ENCODE data around the gene ZNF722.
A peak's percentile ranks its signal among the peaks of the same experiment; 100 is the strongest.
"Not testable (repeated sequence)": the region's sequence is repeated elsewhere in the genome, so short reads cannot be mapped to it uniquely, and the experiment has no call there.

ZNF722 gene

DNA sequence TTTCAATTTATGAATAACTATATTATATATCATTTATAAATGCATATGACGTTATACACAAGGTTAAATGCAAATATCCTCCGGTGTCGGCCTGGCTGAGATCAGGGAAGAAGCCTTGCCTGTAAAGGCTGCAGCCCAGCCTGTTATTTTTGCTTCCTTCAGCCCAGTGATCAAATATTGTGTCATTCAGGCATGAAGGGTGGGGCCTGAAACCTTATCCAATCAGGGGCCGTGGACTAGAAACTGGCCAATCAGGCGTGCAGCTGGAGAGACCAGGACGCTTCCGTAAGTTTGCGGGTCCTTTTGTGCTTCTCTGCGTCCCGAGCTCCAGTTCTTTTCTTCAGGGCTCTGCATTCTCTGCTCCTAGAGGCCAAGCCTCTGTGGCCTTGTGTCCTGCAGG, at the start of gene ZNF722:
Gene ZNF722, plus strand, starts transcription at position 301 of the 400 bp plus-strand sequence. CDS start 113 bp downstream, outside the sequence.
- Histone ChIP-seq H3K9me3 (ENCODE audit: control insufficient read depth, low read length) (peaks cover 36% of the 10 kb centered on the region), H3K4me1 (ENCODE audit: control insufficient read depth, insufficient read depth, low read length) (no peaks in the 10 kb centered on the region), H3K36me3 (ENCODE audit: control insufficient read depth, insufficient read depth, low read length, severe bottlenecking) (no peaks in the 10 kb centered on the region), H3K4me3 (ENCODE audit: low read length) (no peak within 1 kb of the TSS), H3K27me3 (replicated peaks; ENCODE audit: control insufficient read depth, insufficient read depth, low read length) (no peaks in the 10 kb centered on the region), H3K9ac (ENCODE audit: low read length) (no peak within 1 kb of the TSS)
- DNase-seq (ENCODE audit: low read depth) = no peak

GRCh38 chr7:63953181-63953580, 45.5 kb upstream of the ZNF722 start:
- DNase-seq (ENCODE audit: low read depth) = no peak
- peaks cover 33% of the 10 kb centered on the region for H3K9me3 ChIP-seq (ENCODE audit: control insufficient read depth, low read length)
- no peaks in the 10 kb centered on the region for H3K36me3 ChIP-seq (ENCODE audit: control insufficient read depth, insufficient read depth, low read length, severe bottlenecking)
- H3K9ac ChIP-seq (ENCODE audit: low read length) = no peak overlapping the region
- no peaks in the 10 kb centered on the region for H3K27me3 ChIP-seq (replicated peaks; ENCODE audit: control insufficient read depth, insufficient read depth, low read length)
- no peak overlapping the region for H3K4me3 ChIP-seq (ENCODE audit: low read length)
- no peaks in the 10 kb centered on the region for H3K4me1 ChIP-seq (ENCODE audit: control insufficient read depth, insufficient read depth, low read length)

GRCh38 chr7:63968629-63969028, 30.0 kb upstream of the ZNF722 start:
- H3K27me3 ChIP-seq (replicated peaks; ENCODE audit: control insufficient read depth, insufficient read depth, low read length) = no peaks in the 10 kb centered on the region
- H3K4me1 ChIP-seq (ENCODE audit: control insufficient read depth, insufficient read depth, low read length) = no peaks in the 10 kb centered on the region
- DNase-seq (ENCODE audit: low read depth) = no peak
- no peak overlapping the region for H3K4me3 ChIP-seq (ENCODE audit: low read length)
- H3K36me3 ChIP-seq (ENCODE audit: control insufficient read depth, insufficient read depth, low read length, severe bottlenecking) = no peaks in the 10 kb centered on the region
- peaks cover 23% of the 10 kb centered on the region for H3K9me3 ChIP-seq (ENCODE audit: control insufficient read depth, low read length)
- no peak overlapping the region for H3K9ac ChIP-seq (ENCODE audit: low read length)

GRCh38 chr7:64015496-64015895, 16.8 kb downstream of the ZNF722 start:
- H3K36me3 ChIP-seq (ENCODE audit: control insufficient read depth, insufficient read depth, low read length, severe bottlenecking); DNase-seq (ENCODE audit: low read depth); H3K4me1 ChIP-seq (ENCODE audit: control insufficient read depth, insufficient read depth, low read length); H3K27me3 ChIP-seq (replicated peaks; ENCODE audit: control insufficient read depth, insufficient read depth, low read length); H3K9ac ChIP-seq (ENCODE audit: low read length): not testable (repeated sequence)
- Histone ChIP-seq H3K9me3 (ENCODE audit: control insufficient read depth, low read length) (peaks cover 55% of the 10 kb centered on the region), H3K4me3 (ENCODE audit: low read length) (peak overlapping the region; percentile 23)

- H3K36me3 ChIP-seq (ENCODE audit: control insufficient read depth, insufficient read depth, low read length, severe bottlenecking) = no peaks in the 10 kb centered on the region
- H3K9me3 ChIP-seq (ENCODE audit: control insufficient read depth, low read length) = peaks cover 54% of the 10 kb centered on the region
- no peak overlapping the region for H3K4me3 ChIP-seq (ENCODE audit: low read length)
- H3K27me3 ChIP-seq (replicated peaks; ENCODE audit: control insufficient read depth, insufficient read depth, low read length) = no peaks in the 10 kb centered on the region
- DNase-seq (ENCODE audit: low read depth) = no peak
- H3K4me1 ChIP-seq (ENCODE audit: control insufficient read depth, insufficient read depth, low read length) = no peaks in the 10 kb centered on the region
- H3K9ac ChIP-seq (ENCODE audit: low read length) = no peak overlapping the region
Observed at GRCh38 chr7:64035388-64035787, 36.7 kb downstream of the ZNF722 start.

DNA sequence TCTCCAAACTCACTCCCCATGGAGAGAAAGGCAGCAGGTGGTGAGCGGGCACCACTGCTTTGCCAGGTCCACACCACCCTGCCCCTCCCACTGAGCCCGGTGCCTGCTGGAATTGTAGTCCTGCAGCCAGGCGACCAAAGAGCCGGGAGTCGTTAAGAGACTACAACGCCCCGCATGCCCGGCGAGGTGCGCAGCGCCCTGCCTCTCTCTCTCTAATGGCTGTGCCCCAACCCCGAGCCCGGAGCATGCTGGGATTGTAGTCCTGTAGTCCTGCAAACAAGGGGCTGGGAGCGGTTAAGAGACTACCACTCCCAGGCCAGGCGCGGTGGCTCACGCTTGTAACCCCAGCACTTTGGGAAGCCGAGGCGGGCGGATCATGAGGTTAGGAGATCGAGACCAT, 38.4 kb downstream of the ZNF722 start:
- no peaks in the 10 kb centered on the region for H3K36me3 ChIP-seq (ENCODE audit: control insufficient read depth, insufficient read depth, low read length, severe bottlenecking)
- H3K4me1 ChIP-seq (ENCODE audit: control insufficient read depth, insufficient read depth, low read length) = no peaks in the 10 kb centered on the region
- H3K4me3 ChIP-seq (ENCODE audit: low read length) = no peak overlapping the region
- H3K9ac ChIP-seq (ENCODE audit: low read length) = no peak overlapping the region
- no peak for DNase-seq (ENCODE audit: low read depth)
- peaks cover 57% of the 10 kb centered on the region for H3K9me3 ChIP-seq (ENCODE audit: control insufficient read depth, low read length)
- no peaks in the 10 kb centered on the region for H3K27me3 ChIP-seq (replicated peaks; ENCODE audit: control insufficient read depth, insufficient read depth, low read length)

DNA sequence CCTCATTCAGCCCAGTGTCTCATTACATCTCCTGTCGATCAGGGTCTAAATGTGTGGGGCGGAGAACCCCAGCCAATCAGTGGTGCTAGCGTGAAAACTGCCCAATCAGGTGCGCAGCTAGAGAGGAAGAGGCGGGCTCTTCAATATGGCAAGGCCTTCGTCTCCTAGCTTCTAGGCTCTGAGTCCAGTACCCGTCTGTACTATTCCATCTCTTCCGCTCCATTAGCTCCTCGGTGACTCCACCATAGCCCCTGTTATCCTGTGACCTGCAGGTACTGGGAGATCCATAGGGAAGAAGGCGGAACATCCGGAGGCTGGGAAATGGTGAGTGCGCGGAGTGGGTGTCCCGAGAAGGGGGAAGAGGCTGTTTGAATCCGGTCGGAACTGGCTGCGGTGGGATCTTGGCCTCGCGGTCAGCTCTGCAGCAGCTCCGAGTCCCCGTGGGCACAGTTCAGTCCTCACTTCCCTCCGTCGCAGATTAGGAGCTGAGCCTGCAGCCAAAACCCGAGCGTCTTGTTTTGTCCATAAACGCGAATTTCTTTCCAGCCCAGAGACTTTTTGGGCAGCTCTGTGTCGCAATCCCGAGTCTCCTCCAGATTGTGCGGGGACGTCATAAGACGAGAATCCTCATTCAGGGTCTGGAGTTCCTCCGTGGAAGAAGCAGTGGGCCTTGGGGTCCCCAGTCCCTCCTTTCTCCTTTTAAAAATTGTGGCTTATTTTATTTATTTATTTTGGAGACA, 46.8 kb downstream of the ZNF722 start, which contains the start of gene ZNF727:
Gene ZNF727, plus strand, starts transcription at position 134 of the 740 bp plus-strand sequence. Its CDS starts 188 bp downstream, at position 322.
- no peak for DNase-seq (ENCODE audit: low read depth)
- H3K9me3 ChIP-seq (ENCODE audit: control insufficient read depth, low read length) = peaks cover 33% of the 10 kb centered on the region
- peak within 1 kb of the TSS; percentile 63 for H3K4me3 ChIP-seq (ENCODE audit: low read length)
- no peaks in the 10 kb centered on the region for H3K36me3 ChIP-seq (ENCODE audit: control insufficient read depth, insufficient read depth, low read length, severe bottlenecking)
- no peaks in the 10 kb centered on the region for H3K4me1 ChIP-seq (ENCODE audit: control insufficient read depth, insufficient read depth, low read length)
- no peaks in the 10 kb centered on the region for H3K27me3 ChIP-seq (replicated peaks; ENCODE audit: control insufficient read depth, insufficient read depth, low read length)
- peak within 1 kb of the TSS; percentile 22 for H3K9ac ChIP-seq (ENCODE audit: low read length)

DNA sequence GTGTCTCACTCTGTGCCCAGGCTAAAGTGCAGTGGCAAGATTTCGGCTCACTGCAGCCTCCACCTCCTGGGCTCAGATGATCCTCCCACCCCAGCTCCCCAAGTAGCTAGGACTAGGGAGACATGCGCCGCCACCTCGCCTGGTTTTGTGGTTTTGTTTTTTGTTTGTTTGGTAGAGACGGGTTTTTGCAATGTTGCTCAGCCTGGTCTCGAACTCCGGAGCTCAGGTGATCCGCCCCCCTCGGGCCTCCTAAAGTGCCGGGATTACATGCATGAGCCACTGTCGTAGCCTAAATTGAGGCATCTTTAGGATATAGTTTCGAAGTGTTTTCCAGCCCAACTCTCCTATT, 47.4 kb downstream of the ZNF722 start:
- Histone ChIP-seq H3K27me3 (replicated peaks; ENCODE audit: control insufficient read depth, insufficient read depth, low read length) (no peaks in the 10 kb centered on the region), H3K4me1 (ENCODE audit: control insufficient read depth, insufficient read depth, low read length) (no peaks in the 10 kb centered on the region), H3K4me3 (ENCODE audit: low read length) (peak overlapping the region; percentile 63), H3K9ac (ENCODE audit: low read length) (no peak overlapping the region), H3K9me3 (ENCODE audit: control insufficient read depth, low read length) (peaks cover 32% of the 10 kb centered on the region), H3K36me3 (ENCODE audit: control insufficient read depth, insufficient read depth, low read length, severe bottlenecking) (no peaks in the 10 kb centered on the region)
- no peak for DNase-seq (ENCODE audit: low read depth)
